Measurements from ENCODE around the gene PFKFB4. TPM values are rescaled to one million over a fixed set of nuclear protein-coding genes. Genes with fewer than 3 reads are reported as not detected.
A peak's percentile ranks its signal among the peaks of the same experiment; 100 is the strongest.

Gene PFKFB4
- total and polyA plus RNA-seq, 2 of the 8 experiments (the other 6 are each of a cell fraction or from before 2014, with no cell fraction given), result 10.7 to 20.1 TPM

DNA sequence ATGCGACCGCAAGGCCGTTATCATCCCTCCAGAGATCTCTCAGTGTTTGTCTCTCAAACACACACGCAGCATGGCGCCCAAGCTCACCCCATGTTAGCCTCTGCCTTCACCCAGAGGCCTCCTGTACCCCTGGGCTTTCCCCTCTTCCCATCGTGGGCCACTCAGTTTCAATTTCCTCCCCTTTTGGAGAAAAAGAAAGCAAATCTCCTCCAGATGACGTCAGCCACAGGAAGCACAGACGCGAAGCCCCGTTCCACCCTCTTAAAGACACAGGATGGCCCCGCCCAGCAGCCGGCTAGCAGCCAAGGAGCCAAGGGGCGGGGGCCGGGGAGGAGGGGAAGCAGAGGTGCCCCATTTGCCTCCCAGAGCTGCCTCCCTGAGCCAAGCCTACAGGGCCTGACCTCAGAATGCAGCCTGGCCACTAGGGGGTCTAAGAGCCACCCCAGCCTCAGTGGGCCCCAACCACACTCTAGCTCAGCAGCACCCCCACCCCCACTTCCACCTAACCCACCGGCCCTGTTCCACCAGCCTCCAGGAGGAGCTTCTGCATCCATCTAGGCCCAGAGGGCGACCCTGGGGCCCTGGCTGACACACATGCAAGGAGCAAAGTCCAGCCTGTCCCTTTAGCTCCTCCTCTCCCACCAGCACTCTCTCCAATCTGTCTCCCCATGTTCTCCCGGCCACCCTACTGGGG lies 83.5 kb downstream of the PFKFB4 start (continued):
- TF ChIP-seq, protein P1, sequence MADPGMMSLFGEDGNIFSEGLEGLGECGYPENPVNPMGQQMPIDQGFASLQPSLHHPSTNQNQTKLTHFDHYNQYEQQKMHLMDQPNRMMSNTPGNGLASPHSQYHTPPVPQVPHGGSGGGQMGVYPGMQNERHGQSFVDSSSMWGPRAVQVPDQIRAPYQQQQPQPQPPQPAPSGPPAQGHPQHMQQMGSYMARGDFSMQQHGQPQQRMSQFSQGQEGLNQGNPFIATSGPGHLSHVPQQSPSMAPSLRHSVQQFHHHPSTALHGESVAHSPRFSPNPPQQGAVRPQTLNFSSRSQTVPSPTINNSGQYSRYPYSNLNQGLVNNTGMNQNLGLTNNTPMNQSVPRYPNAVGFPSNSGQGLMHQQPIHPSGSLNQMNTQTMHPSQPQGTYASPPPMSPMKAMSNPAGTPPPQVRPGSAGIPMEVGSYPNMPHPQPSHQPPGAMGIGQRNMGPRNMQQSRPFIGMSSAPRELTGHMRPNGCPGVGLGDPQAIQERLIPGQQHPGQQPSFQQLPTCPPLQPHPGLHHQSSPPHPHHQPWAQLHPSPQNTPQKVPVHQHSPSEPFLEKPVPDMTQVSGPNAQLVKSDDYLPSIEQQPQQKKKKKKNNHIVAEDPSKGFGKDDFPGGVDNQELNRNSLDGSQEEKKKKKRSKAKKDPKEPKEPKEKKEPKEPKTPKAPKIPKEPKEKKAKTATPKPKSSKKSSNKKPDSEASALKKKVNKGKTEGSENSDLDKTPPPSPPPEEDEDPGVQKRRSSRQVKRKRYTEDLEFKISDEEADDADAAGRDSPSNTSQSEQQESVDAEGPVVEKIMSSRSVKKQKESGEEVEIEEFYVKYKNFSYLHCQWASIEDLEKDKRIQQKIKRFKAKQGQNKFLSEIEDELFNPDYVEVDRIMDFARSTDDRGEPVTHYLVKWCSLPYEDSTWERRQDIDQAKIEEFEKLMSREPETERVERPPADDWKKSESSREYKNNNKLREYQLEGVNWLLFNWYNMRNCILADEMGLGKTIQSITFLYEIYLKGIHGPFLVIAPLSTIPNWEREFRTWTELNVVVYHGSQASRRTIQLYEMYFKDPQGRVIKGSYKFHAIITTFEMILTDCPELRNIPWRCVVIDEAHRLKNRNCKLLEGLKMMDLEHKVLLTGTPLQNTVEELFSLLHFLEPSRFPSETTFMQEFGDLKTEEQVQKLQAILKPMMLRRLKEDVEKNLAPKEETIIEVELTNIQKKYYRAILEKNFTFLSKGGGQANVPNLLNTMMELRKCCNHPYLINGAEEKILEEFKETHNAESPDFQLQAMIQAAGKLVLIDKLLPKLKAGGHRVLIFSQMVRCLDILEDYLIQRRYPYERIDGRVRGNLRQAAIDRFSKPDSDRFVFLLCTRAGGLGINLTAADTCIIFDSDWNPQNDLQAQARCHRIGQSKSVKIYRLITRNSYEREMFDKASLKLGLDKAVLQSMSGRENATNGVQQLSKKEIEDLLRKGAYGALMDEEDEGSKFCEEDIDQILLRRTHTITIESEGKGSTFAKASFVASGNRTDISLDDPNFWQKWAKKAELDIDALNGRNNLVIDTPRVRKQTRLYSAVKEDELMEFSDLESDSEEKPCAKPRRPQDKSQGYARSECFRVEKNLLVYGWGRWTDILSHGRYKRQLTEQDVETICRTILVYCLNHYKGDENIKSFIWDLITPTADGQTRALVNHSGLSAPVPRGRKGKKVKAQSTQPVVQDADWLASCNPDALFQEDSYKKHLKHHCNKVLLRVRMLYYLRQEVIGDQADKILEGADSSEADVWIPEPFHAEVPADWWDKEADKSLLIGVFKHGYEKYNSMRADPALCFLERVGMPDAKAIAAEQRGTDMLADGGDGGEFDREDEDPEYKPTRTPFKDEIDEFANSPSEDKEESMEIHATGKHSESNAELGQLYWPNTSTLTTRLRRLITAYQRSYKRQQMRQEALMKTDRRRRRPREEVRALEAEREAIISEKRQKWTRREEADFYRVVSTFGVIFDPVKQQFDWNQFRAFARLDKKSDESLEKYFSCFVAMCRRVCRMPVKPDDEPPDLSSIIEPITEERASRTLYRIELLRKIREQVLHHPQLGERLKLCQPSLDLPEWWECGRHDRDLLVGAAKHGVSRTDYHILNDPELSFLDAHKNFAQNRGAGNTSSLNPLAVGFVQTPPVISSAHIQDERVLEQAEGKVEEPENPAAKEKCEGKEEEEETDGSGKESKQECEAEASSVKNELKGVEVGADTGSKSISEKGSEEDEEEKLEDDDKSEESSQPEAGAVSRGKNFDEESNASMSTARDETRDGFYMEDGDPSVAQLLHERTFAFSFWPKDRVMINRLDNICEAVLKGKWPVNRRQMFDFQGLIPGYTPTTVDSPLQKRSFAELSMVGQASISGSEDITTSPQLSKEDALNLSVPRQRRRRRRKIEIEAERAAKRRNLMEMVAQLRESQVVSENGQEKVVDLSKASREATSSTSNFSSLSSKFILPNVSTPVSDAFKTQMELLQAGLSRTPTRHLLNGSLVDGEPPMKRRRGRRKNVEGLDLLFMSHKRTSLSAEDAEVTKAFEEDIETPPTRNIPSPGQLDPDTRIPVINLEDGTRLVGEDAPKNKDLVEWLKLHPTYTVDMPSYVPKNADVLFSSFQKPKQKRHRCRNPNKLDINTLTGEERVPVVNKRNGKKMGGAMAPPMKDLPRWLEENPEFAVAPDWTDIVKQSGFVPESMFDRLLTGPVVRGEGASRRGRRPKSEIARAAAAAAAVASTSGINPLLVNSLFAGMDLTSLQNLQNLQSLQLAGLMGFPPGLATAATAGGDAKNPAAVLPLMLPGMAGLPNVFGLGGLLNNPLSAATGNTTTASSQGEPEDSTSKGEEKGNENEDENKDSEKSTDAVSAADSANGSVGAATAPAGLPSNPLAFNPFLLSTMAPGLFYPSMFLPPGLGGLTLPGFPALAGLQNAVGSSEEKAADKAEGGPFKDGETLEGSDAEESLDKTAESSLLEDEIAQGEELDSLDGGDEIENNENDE (IDR thresholded peaks at IDR 0.05; ENCODE audit: insufficient replicate concordance, low read length), result no peak
- TF ChIP-seq POLR2AphosphoS5 (IDR thresholded peaks at IDR 0.05; ENCODE audit: low read depth, low read length), result no peak; the same call in none of the 2 replicates
- no peak for TF ChIP-seq SUZ12 (IDR thresholded peaks at IDR 0.05; ENCODE audit: low read length)
- TF ChIP-seq CBX8 (IDR thresholded peaks at IDR 0.05; ENCODE audit: borderline replicate concordance, low read depth, low read length), result no peak
- no peak for TF ChIP-seq KDM4A (IDR thresholded peaks at IDR 0.05; ENCODE audit: low read depth, low read length, severe bottlenecking)
- TF ChIP-seq SIRT6 (IDR thresholded peaks at IDR 0.05; ENCODE audit: low read length), result no peak
- no peak for TF ChIP-seq SRF (IDR thresholded peaks at IDR 0.05; ENCODE audit: low read depth, low read length)
- 0 out of 2 replicates have a peak, but pooled peaks have one; percentile 75 for TF ChIP-seq RXRA (IDR thresholded peaks at IDR 0.05; ENCODE audit: insufficient read depth, low read depth, low read length)
- no peak for TF ChIP-seq NANOG (IDR thresholded peaks at IDR 0.05; ENCODE audit: insufficient read depth, low read depth, low read length, poor library complexity, severe bottlenecking)
- TF ChIP-seq POLR2A (IDR thresholded peaks at IDR 0.05; ENCODE audit: control extremely low read depth in 1 of 2, low read depth in 2 of 2, low read length in 2 of 2), result peak in 1 of 2 experiments; percentile 87; a peak in 1 of 3 replicates
- TF ChIP-seq KDM5A (IDR thresholded peaks at IDR 0.05; ENCODE audit: low read length), result no peak

Measured in H1 (cell line).